Measurements from ENCODE around the gene SOAT2. TPM values are rescaled to one million over a fixed set of nuclear protein-coding genes. Genes with fewer than 3 reads are reported as not detected.

SOAT2 gene
- polyA plus RNA-seq, 1 donor (not counting 4 experiments of a cell fraction or from before 2014, with no cell fraction given) = not detected

DNA sequence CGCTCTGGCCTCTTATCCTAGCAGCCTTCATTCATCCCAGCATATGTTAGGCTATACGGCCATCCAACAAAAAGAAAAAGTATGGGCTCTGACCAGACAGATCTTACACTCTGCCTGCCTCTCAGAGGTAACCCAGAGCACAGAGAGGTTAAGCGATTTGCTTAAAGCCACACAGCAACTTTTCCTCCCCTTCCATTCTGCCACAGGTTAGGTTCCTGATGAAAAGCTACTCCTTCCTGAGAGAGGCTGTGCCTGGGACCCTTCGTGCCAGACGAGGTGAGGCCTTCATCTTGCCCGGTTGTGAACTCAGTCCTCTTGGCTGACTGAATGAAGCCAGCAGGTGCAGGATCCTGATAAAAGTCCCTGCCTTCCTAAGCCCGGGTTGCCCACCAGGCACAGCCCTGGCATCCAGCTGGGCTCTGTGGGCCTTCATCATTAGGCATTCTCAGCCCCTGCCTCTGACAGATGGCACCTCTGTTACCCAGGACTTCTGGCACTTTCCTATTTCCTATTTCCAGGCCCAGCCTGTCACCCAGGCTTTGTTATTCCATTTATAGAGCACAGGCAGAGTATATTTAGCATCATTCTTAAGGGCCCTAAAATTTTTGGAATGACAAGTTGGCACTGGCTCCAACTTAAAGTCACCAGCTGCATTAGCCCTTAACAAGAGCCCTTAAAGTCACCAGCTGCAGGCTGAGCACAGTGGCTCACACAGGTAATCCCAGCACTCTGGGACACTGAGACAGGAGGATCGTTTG lies 12.8 kb downstream of the SOAT2 start:
- H3K9ac ChIP-seq (ENCODE audit: control insufficient read depth, extremely low read depth, insufficient read depth, low read length) = no peak overlapping the region
- dilution Hi-C loops (cut with MboI; ENCODE audit: extremely low pct_ligation_motif_present, low sequenced_read_pairs) = no loop called here
- no peak for TF ChIP-seq EZH2 (IDR thresholded peaks at IDR 0.05; ENCODE audit: low read length)
- TF ChIP-seq, protein P1, sequence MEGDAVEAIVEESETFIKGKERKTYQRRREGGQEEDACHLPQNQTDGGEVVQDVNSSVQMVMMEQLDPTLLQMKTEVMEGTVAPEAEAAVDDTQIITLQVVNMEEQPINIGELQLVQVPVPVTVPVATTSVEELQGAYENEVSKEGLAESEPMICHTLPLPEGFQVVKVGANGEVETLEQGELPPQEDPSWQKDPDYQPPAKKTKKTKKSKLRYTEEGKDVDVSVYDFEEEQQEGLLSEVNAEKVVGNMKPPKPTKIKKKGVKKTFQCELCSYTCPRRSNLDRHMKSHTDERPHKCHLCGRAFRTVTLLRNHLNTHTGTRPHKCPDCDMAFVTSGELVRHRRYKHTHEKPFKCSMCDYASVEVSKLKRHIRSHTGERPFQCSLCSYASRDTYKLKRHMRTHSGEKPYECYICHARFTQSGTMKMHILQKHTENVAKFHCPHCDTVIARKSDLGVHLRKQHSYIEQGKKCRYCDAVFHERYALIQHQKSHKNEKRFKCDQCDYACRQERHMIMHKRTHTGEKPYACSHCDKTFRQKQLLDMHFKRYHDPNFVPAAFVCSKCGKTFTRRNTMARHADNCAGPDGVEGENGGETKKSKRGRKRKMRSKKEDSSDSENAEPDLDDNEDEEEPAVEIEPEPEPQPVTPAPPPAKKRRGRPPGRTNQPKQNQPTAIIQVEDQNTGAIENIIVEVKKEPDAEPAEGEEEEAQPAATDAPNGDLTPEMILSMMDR (optimal IDR thresholded peaks at IDR 0.05 in 1 of 3, IDR thresholded peaks at IDR 0.05 in 1 of 3, conservative IDR thresholded peaks at IDR 0.05 in 1 of 3; ENCODE audit: extremely low read depth in 1 of 3, insufficient read depth in 2 of 3, low read length in 3 of 3) = no peak
- H3K9me3 ChIP-seq (ENCODE audit: control insufficient read depth, low read depth, low read length) = no peaks in the 10 kb centered on the region
- no peaks in the 10 kb centered on the region for H3K79me2 ChIP-seq (ENCODE audit: control insufficient read depth, insufficient read depth, low read length)
- no peak overlapping the region for H2AFZ ChIP-seq (ENCODE audit: control insufficient read depth, low read length)
- H3K27ac ChIP-seq (ENCODE audit: control insufficient read depth, insufficient read depth, low read length) = no peak overlapping the region
- no peaks in the 10 kb centered on the region for H4K20me1 ChIP-seq (ENCODE audit: control insufficient read depth, extremely low read depth, insufficient read depth, low read length)
- H3K27me3 ChIP-seq (ENCODE audit: control insufficient read depth, extremely low read depth, insufficient read depth, low read length) = no peaks in the 10 kb centered on the region
- no peaks in the 10 kb centered on the region for H3K4me1 ChIP-seq (ENCODE audit: control insufficient read depth, extremely low read depth, insufficient read depth, low read length)
- DNase-seq (ENCODE audit: low read depth, low spot score) (no peak), FAIRE-seq (no peak)
- H3K9me1 ChIP-seq (ENCODE audit: control insufficient read depth, extremely low read depth, insufficient read depth, low read length) = no peaks in the 10 kb centered on the region
- no peak overlapping the region for H3K4me3 ChIP-seq (ENCODE audit: control insufficient read depth in 2 of 3, extremely low read depth in 1 of 3, insufficient read depth in 2 of 3, low read depth in 1 of 3, low read length in 3 of 3)
- H3K36me3 ChIP-seq (ENCODE audit: control insufficient read depth in 2 of 2, extremely low read depth in 1 of 2, insufficient read depth in 2 of 2, low read length in 2 of 2) = no peaks in the 10 kb centered on the region
- H3K4me2 ChIP-seq (ENCODE audit: control insufficient read depth, extremely low read depth, insufficient read depth, low read depth, low read length) = no peak overlapping the region

DNA sequence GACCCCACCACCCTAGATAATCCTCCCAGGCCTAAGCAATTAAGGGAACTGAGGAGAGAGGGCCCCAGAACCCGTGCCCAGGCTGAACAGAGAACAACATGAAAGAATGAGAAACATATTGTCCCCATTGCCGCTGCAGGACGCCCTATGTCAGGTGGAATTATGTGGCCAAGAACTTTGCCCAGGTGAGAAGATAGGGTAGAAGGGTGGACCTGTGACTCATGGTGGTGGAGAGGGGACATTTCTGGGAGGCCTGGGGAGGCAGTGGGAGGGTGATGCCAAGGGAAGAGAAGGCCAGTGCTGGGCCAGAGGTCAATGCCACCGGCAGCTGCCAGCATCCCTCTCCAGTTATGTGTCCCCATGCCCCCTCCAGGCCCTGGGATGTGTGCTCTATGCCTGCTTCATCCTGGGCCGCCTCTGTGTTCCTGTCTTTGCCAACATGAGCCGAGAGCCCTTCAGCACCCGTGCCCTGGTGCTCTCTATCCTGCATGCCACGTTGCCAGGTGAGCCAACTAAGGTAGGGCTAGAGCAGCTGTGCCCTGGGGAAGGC lies 15.5 kb downstream of the SOAT2 start:
- no peak overlapping the region for H3K9ac ChIP-seq (ENCODE audit: control insufficient read depth, extremely low read depth, insufficient read depth, low read length)
- FAIRE-seq (no peak), DNase-seq (ENCODE audit: low read depth, low spot score) (no peak)
- H2AFZ ChIP-seq (ENCODE audit: control insufficient read depth, low read length) = no peak overlapping the region
- no peak overlapping the region for H3K4me2 ChIP-seq (ENCODE audit: control insufficient read depth, extremely low read depth, insufficient read depth, low read depth, low read length)
- peaks cover 6% of the 10 kb centered on the region for H3K4me1 ChIP-seq (ENCODE audit: control insufficient read depth, extremely low read depth, insufficient read depth, low read length)
- H3K9me1 ChIP-seq (ENCODE audit: control insufficient read depth, extremely low read depth, insufficient read depth, low read length) = peaks cover 2% of the 10 kb centered on the region
- no peaks in the 10 kb centered on the region for H3K79me2 ChIP-seq (ENCODE audit: control insufficient read depth, insufficient read depth, low read length)
- TF ChIP-seq, protein P1 (optimal IDR thresholded peaks at IDR 0.05 in 1 of 3, IDR thresholded peaks at IDR 0.05 in 1 of 3, conservative IDR thresholded peaks at IDR 0.05 in 1 of 3; ENCODE audit: extremely low read depth in 1 of 3, insufficient read depth in 2 of 3, low read length in 3 of 3) = no peak
- no peak for TF ChIP-seq EZH2 (IDR thresholded peaks at IDR 0.05; ENCODE audit: low read length)
- H3K4me3 ChIP-seq (ENCODE audit: control insufficient read depth in 2 of 3, extremely low read depth in 1 of 3, insufficient read depth in 2 of 3, low read depth in 1 of 3, low read length in 3 of 3) = no peak overlapping the region
- no peaks in the 10 kb centered on the region for H3K9me3 ChIP-seq (ENCODE audit: control insufficient read depth, low read depth, low read length)
- no peaks in the 10 kb centered on the region for H3K36me3 ChIP-seq (ENCODE audit: control insufficient read depth in 2 of 2, extremely low read depth in 1 of 2, insufficient read depth in 2 of 2, low read length in 2 of 2)
- no peaks in the 10 kb centered on the region for H4K20me1 ChIP-seq (ENCODE audit: control insufficient read depth, extremely low read depth, insufficient read depth, low read length)
- H3K27me3 ChIP-seq (ENCODE audit: control insufficient read depth, extremely low read depth, insufficient read depth, low read length) = no peaks in the 10 kb centered on the region
- no peak overlapping the region for H3K27ac ChIP-seq (ENCODE audit: control insufficient read depth, insufficient read depth, low read length)
- dilution Hi-C loops (cut with MboI; ENCODE audit: extremely low pct_ligation_motif_present, low sequenced_read_pairs) = no loop called here

Measured in keratinocyte (primary cell).